ENCODE data around the gene ARFGAP3.

ARFGAP3 gene

GRCh38 chr22:42884616-42885375, 27.7 kb upstream of the ARFGAP3 start:
- DNase-seq (ENCODE audit: low spot score), result no peak

GRCh38 chr22:42883970-42884369, 26.9 kb upstream of the ARFGAP3 start:
- DNase-seq (ENCODE audit: low spot score), result no peak

- no peak for DNase-seq (ENCODE audit: low spot score)
Observed at GRCh38 chr22:42883121-42883520, 26.0 kb upstream of the ARFGAP3 start.

GRCh38 chr22:42881982-42882656, 25.0 kb upstream of the ARFGAP3 start:
- DNase-seq (ENCODE audit: low spot score), result no peak

GRCh38 chr22:42881298-42881697, 24.2 kb upstream of the ARFGAP3 start:
- no peak for DNase-seq (ENCODE audit: low spot score)

GRCh38 chr22:42880815-42881214, 23.7 kb upstream of the ARFGAP3 start:
- no peak for DNase-seq (ENCODE audit: low spot score)

GRCh38 chr22:42879371-42880021, 22.4 kb upstream of the ARFGAP3 start:
- DNase-seq (ENCODE audit: low spot score), result no peak

- DNase-seq (ENCODE audit: low spot score), result no peak
Observed at GRCh38 chr22:42878561-42879305, 21.7 kb upstream of the ARFGAP3 start.

GRCh38 chr22:42877597-42878340, 20.7 kb upstream of the ARFGAP3 start:
- no peak for DNase-seq (ENCODE audit: low spot score)

- no peak for DNase-seq (ENCODE audit: low spot score)
Observed at GRCh38 chr22:42877158-42877557, 20.1 kb upstream of the ARFGAP3 start.

GRCh38 chr22:42876041-42876440, 19.0 kb upstream of the ARFGAP3 start:
- no peak for DNase-seq (ENCODE audit: low spot score)

GRCh38 chr22:42874010-42874409, 16.9 kb upstream of the ARFGAP3 start:
- DNase-seq (ENCODE audit: low spot score), result no peak

GRCh38 chr22:42873356-42873755, 16.3 kb upstream of the ARFGAP3 start:
- DNase-seq (ENCODE audit: low spot score), result no peak

GRCh38 chr22:42872821-42873220, 15.7 kb upstream of the ARFGAP3 start:
- no peak for DNase-seq (ENCODE audit: low spot score)

GRCh38 chr22:42871146-42872050, 14.3 kb upstream of the ARFGAP3 start:
- DNase-seq (ENCODE audit: low spot score), result no peak

GRCh38 chr22:42869888-42870480, 12.9 kb upstream of the ARFGAP3 start:
- DNase-seq (ENCODE audit: low spot score), result no peak

GRCh38 chr22:42869463-42869862, 12.4 kb upstream of the ARFGAP3 start:
- DNase-seq (ENCODE audit: low spot score), result no peak

GRCh38 chr22:42868751-42869251, 11.7 kb upstream of the ARFGAP3 start:
- DNase-seq (ENCODE audit: low spot score), result no peak

GRCh38 chr22:42866100-42866499, 9.0 kb upstream of the ARFGAP3 start:
- DNase-seq (ENCODE audit: low spot score), result no peak

GRCh38 chr22:42865536-42865935, 8.5 kb upstream of the ARFGAP3 start:
- DNase-seq (ENCODE audit: low spot score), result no peak
